ENCODE measurements around the gene DLG2. TPM values are rescaled to one million over a fixed set of nuclear protein-coding genes. Genes with fewer than 3 reads are reported as not detected.

Gene DLG2
- polyA plus RNA-seq, 3 donors, result 0.24 to 0.39 TPM; not detected in 1

GRCh38 chr11:85165819-85166218 is 461.3 kb downstream of the DLG2 start:
- Mint-ChIP-seq H3K4me1 (no peaks in the 10 kb centered on the region), H3K36me3 (no peaks in the 10 kb centered on the region), H3K27ac (no peak overlapping the region), H3K4me3 (no peak overlapping the region), H3K9me3 (peaks cover 1 to 12% (median 6%) of the 10 kb centered on the region in 7 donors), H3K27me3 (ENCODE audit: low read depth in 3 of 3) (no peaks in the 10 kb centered on the region)
- TF ChIP-seq CTCF (IDR thresholded peaks at IDR 0.05), result no peak
- no peak overlapping the region for H3K4me3 ChIP-seq (replicated peaks in 1 of 3; ENCODE audit: low read depth in 2 of 3, low read length in 3 of 3)
- intact Hi-C loops (cut with micrococcal nuclease), result no loop called here
- no peaks in the 10 kb centered on the region for H3K36me3 ChIP-seq (replicated peaks in 1 of 2; ENCODE audit: control insufficient read depth in 1 of 2, insufficient read depth in 2 of 2, low read length in 2 of 2)
- H3K27me3 ChIP-seq (ENCODE audit: control insufficient read depth in 2 of 2, insufficient read depth in 2 of 2, low read length in 2 of 2), result no peaks in the 10 kb centered on the region
- no peak overlapping the region for H3K4me2 ChIP-seq (replicated peaks; ENCODE audit: extremely low read depth, low read length, poor library complexity, severe bottlenecking)
- no peak overlapping the region for H3K27ac ChIP-seq (ENCODE audit: low read depth in 1 of 2, low read length in 2 of 2)
- no peak for DNase-seq
- H3K9ac ChIP-seq (ENCODE audit: insufficient read depth, low read length, poor library complexity, severe bottlenecking), result no peak overlapping the region
- no peaks in the 10 kb centered on the region for H4K20me1 ChIP-seq (ENCODE audit: insufficient read depth, low read length)
- H3K79me2 ChIP-seq (ENCODE audit: insufficient read depth, low read length), result no peaks in the 10 kb centered on the region
- H2AFZ ChIP-seq (ENCODE audit: insufficient read depth, low read depth, low read length, poor library complexity, severe bottlenecking), result no peak overlapping the region
- WGBS (ENCODE audit: insufficient coverage), result 65% methylated on average over 2 of the region's 2 CpGs
- no peaks in the 10 kb centered on the region for H3K4me1 ChIP-seq (ENCODE audit: control insufficient read depth in 1 of 2, insufficient read depth in 2 of 2, low read length in 2 of 2)
- H3K9me3 ChIP-seq (replicated peaks in 1 of 2; ENCODE audit: control insufficient read depth in 1 of 2, insufficient read depth in 1 of 2, low read length in 2 of 2), result peaks cover 6 to 12% of the 10 kb centered on the region in 2 donors

GRCh38 chr11:85164743-85165142 is 462.4 kb downstream of the DLG2 start:
- H3K36me3 Mint-ChIP-seq, result no peaks in the 10 kb centered on the region
- H3K4me3 Mint-ChIP-seq, result no peak overlapping the region
- no peaks in the 10 kb centered on the region for H3K4me1 Mint-ChIP-seq
- no peak for DNase-seq
- peaks cover 1 to 9% (median 4%) of the 10 kb centered on the region in 7 donors for H3K9me3 Mint-ChIP-seq
- no peaks in the 10 kb centered on the region for H3K27me3 Mint-ChIP-seq (ENCODE audit: low read depth in 3 of 3)
- Histone ChIP-seq H3K4me1 (ENCODE audit: control insufficient read depth in 1 of 2, insufficient read depth in 2 of 2, low read length in 2 of 2) (no peaks in the 10 kb centered on the region), H3K9ac (ENCODE audit: insufficient read depth, low read length, poor library complexity, severe bottlenecking) (no peak overlapping the region), H3K36me3 (replicated peaks in 1 of 2; ENCODE audit: control insufficient read depth in 1 of 2, insufficient read depth in 2 of 2, low read length in 2 of 2) (no peaks in the 10 kb centered on the region), H3K79me2 (ENCODE audit: insufficient read depth, low read length) (no peaks in the 10 kb centered on the region), H3K4me2 (replicated peaks; ENCODE audit: extremely low read depth, low read length, poor library complexity, severe bottlenecking) (no peak overlapping the region), H3K27me3 (ENCODE audit: control insufficient read depth in 2 of 2, insufficient read depth in 2 of 2, low read length in 2 of 2) (no peaks in the 10 kb centered on the region), H3K9me3 (replicated peaks in 1 of 2; ENCODE audit: control insufficient read depth in 1 of 2, insufficient read depth in 1 of 2, low read length in 2 of 2) (peaks cover 11 to 12% of the 10 kb centered on the region in 2 donors), H3K27ac (ENCODE audit: low read depth in 1 of 2, low read length in 2 of 2) (no peak overlapping the region), H2AFZ (ENCODE audit: insufficient read depth, low read depth, low read length, poor library complexity, severe bottlenecking) (no peak overlapping the region), H3K4me3 (replicated peaks in 1 of 3; ENCODE audit: low read depth in 2 of 3, low read length in 3 of 3) (no peak overlapping the region), H4K20me1 (ENCODE audit: insufficient read depth, low read length) (no peaks in the 10 kb centered on the region)
- intact Hi-C loops (cut with micrococcal nuclease), result no loop called here
- no peak overlapping the region for H3K27ac Mint-ChIP-seq
- no peak for TF ChIP-seq CTCF (IDR thresholded peaks at IDR 0.05)
- 86% methylated on average over 1 of the region's 2 CpGs for WGBS (ENCODE audit: insufficient coverage)

All from CD14-positive monocyte (primary cell).